ENCODE measurements around the gene MAD2L1BP.

DNA sequence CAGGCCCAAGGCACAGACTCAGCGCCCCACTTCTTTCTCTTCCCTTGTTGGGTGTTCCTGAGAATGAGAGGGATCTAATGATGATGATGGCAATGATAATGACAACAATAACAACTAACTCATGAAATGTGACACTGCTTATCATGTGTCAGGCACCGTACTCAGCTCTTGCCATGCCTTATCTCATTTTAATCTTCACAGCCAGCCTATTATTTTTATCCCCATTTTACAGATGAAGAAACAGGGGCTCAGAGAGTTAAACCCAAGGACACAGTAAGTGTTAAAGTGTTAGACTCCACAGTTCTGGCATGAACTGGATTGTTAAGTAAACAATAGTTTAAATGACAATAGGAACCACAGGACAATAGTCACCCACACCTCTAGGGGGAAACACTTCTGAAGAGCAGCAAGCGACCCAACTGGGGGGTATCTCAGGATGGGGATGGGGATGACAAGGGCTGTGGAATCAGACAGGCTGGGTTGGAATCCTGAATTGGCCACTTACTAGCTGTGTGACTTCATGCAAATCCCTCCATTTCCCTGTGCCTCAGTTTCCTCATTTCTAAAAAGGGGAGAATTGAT lies 21.7 kb downstream of the MAD2L1BP start:
- TF ChIP-seq YY1 (IDR thresholded peaks at IDR 0.05; ENCODE audit: low read depth): no peak
- TF ChIP-seq RAD21 (IDR thresholded peaks at IDR 0.05; ENCODE audit: low read depth): no peak
- TF ChIP-seq FOXM1 (IDR thresholded peaks at IDR 0.05; ENCODE audit: borderline replicate concordance, low read depth): no peak
- TF ChIP-seq EP300 (IDR thresholded peaks at IDR 0.05; ENCODE audit: borderline replicate concordance): no peak
- TF ChIP-seq, protein P1, sequence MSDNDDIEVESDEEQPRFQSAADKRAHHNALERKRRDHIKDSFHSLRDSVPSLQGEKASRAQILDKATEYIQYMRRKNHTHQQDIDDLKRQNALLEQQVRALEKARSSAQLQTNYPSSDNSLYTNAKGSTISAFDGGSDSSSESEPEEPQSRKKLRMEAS (IDR thresholded peaks at IDR 0.05): no peak
- TF ChIP-seq NFIC (IDR thresholded peaks at IDR 0.05): no peak
- no peak for TF ChIP-seq TAF1 (IDR thresholded peaks at IDR 0.05; ENCODE audit: low read depth)
- TF ChIP-seq TEAD4 (IDR thresholded peaks at IDR 0.05): no peak
- TF ChIP-seq CREB1 (IDR thresholded peaks at IDR 0.05; ENCODE audit: low read depth): no peak
- no peak for TF ChIP-seq TCF12 (IDR thresholded peaks at IDR 0.05; ENCODE audit: low read depth)
- no peak for TF ChIP-seq CEBPB (IDR thresholded peaks at IDR 0.05)

Measured in Ishikawa (cell line).